K562 (cell line): Measurements from ENCODE around the gene GLB1L. TPM values are rescaled to one million over a fixed set of nuclear protein-coding genes. Genes with fewer than 3 reads are reported as not detected.

Source experiments
- CREB5 ChIP-seq: fragments of 250-450 bp; sonication (Bioruptor Pico); IDR thresholded peaks from 2 replicates; pipeline ENCODE4 v1.5.0; 2020; ENCODE audit warnings: mild to moderate bottlenecking
- HINFP ChIP-seq: fragments of 450-650 bp; conservative IDR thresholded peaks from 2 replicates; pipeline ENCODE4 v1.6.1; 2016; ENCODE audit warnings: missing genetic modification characterization, low read depth, mild to moderate bottlenecking, control low read depth, missing compliant biosample characterization
- HNRNPUL1 ChIP-seq: fragments of 200-400 bp; formaldehyde crosslinking; IDR thresholded peaks from 2 replicates; pipeline ENCODE4 v1.6.1; 2017; ENCODE audit warnings: low read length
- LEF1 ChIP-seq: fragments of 450-650 bp; IDR thresholded peaks from 2 replicates; pipeline ENCODE4 v1.6.1; 2016; ENCODE audit warnings: mild to moderate bottlenecking
- MTA2 ChIP-seq: fragments of 450-650 bp; IDR thresholded peaks from 2 replicates; pipeline ENCODE4 v1.6.1; 2016; ENCODE audit warnings: low read depth
- NFE2 ChIP-seq: IDR thresholded peaks from 2 replicates; pipeline ENCODE4 v1.6.1; 2014; ENCODE audit warnings: antibody characterized with exemption, low read depth
- NFXL1 ChIP-seq: fragments of 450-650 bp; formaldehyde crosslinking; IDR thresholded peaks from 2 replicates; pipeline ENCODE4 v1.4.0; 2021; ENCODE audit warnings: mild to moderate bottlenecking
- NKRF ChIP-seq: fragments of 450-650 bp; IDR thresholded peaks from 2 replicates; pipeline ENCODE4 v1.6.1; 2016; ENCODE audit warnings: borderline replicate concordance
- PCBP2 ChIP-seq: fragments of 200-400 bp; formaldehyde crosslinking; IDR thresholded peaks from 2 replicates; pipeline ENCODE4 v1.6.1; 2018; ENCODE audit warnings: low read length, low read depth, mild to moderate bottlenecking, moderate library complexity; ENCODE audit not compliant: poor library complexity, severe bottlenecking
- TRIM25 ChIP-seq: fragments of 450-650 bp; IDR thresholded peaks from 2 replicates; pipeline ENCODE4 v1.7.0; 2016; ENCODE audit warnings: borderline replicate concordance
- ZBTB11 ChIP-seq, 3 experiments: fragments of 200-800 bp in 1 of 3; fragments of 250-450 bp in 1 of 3; fragments of 450-650 bp in 1 of 3; sonication (Bioruptor Pico) in 1 of 3; sonication (Bioruptor generic) in 1 of 3; formaldehyde crosslinking in 1 of 3; IDR thresholded peaks; 2 replicates each; pipeline versions ENCODE4 v1.6.1 to v1.8.0; 2016 to 2022; ENCODE audit warnings: mild to moderate bottlenecking in 2 of 3, missing genetic modification characterization in 2 of 3, missing compliant biosample characterization in 1 of 3, moderate library complexity in 1 of 3
- ZEB2 ChIP-seq: fragments of 450-650 bp; IDR thresholded peaks from 2 replicates; pipeline ENCODE4 v1.6.1; 2016
- ZNF174 ChIP-seq: fragments of 250-450 bp; sonication (Bioruptor Pico); IDR thresholded peaks from 2 replicates; pipeline ENCODE4 v1.4.0; 2020; ENCODE audit warnings: mild to moderate bottlenecking
- ZNF316 ChIP-seq: fragments of 450-650 bp; IDR thresholded peaks from 2 replicates; pipeline ENCODE4 v1.6.1; 2016
- ZNF431 ChIP-seq: sonication (generic); formaldehyde crosslinking; IDR thresholded peaks from 2 replicates; pipeline ENCODE4 v1.8.0; 2022; ENCODE audit warnings: mild to moderate bottlenecking, missing genetic modification reagents
- polyA plus RNA-seq, 8 experiments: library from polyadenylated mRNA; depleted of rRNA in 4 of 8; stranded (reverse) in 5 of 8; unstranded in 3 of 8; fragments of >200 nt; fragmentation: Nextera tagmentation in 2 of 8; fragmentation: Illumina TruSeq in 1 of 8; extraction: Ambion mirVana in 2 of 8; extraction: Trizol in 1 of 8; gene quantifications; 2 replicates each; pipeline versions ENCODE4 v1.2.1 to v1.2.3, GENCODE V29; 2011 to 2014; ENCODE audit warnings: inconsistent platforms in 1 of 8, missing spikeins in 1 of 8
- total RNA-seq, 7 experiments: library from RNA; depleted of rRNA in 6 of 7; stranded (reverse); fragments of >200 nt in 6 of 7; fragmentation: Illumina TruSeq in 2 of 7; extraction: Trizol in 2 of 7; gene quantifications; 2 replicates each; pipeline versions ENCODE4 v1.2.1 to v1.2.3, GENCODE V29; 2011 to 2021; ENCODE audit warnings: low replicate concordance in 1 of 7

The GLB1L gene
- total and polyA plus RNA-seq, 9 of the 15 experiments (the other 6 are each of a cell fraction or from before 2014, with no cell fraction given) = 0.42 to 2.9 (median 2.5) TPM

DNA sequence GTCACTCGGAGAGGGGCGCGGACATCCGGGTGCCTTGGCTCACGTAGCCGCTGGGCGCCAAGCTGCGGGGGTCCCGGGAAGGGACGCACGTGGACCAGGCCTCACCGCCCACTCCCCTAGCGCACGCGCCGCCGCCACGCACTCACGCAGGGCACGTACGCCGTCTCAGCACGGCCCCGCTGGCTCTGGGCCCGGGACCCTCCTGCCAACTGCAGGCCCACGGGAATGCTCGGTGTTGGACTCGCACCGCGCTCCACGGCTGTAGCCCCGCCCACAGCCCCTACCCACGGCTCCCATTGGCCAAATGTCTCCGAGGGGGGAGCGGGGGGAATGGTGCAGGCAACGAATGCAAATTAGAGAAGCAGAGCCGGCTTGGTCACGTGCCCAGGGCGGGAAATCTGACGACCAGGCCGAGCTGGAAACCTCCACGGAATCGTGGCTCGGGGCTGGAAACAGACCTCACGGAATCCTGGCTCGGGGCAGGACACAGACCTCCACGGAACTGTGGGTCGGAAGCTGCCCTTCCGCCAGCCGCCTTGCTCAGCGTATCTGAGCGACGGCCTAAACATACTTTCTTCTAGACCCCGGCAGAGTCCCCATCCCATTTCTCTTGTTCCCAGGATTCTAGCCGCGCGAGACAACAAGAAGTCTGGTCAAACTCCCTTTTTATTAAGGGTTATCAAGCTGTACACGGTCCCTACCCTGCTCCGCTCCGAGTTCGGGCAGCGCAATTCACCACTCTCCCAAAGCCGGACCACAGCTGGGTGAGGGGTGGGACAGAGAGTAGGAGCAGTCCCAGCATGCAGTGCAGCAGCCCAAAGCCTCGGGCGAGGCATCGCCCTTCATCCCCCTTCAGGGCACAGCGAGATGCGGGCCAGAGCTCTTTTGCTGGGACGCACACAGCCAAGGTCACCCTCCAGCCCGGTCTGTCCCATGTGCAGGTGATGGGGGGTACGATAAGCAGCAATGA, 26.2 kb downstream of the GLB1L start, which contains the start of gene ABCB6 (continued):
- no peak for TF ChIP-seq HINFP (tag)
- no peak for TF ChIP-seq ZNF316
- TF ChIP-seq NKRF = no peak
- no peak for TF ChIP-seq HNRNPUL1
- TF ChIP-seq TRIM25 = no peak
- no peak for TF ChIP-seq ZEB2
- TF ChIP-seq NFE2 = no peak
- TF ChIP-seq LEF1 = no peak
- TF ChIP-seq CREB5 (CRISPR knock-in tag) = no peak
- no peak for TF ChIP-seq ZNF431
- 0 out of 6 replicates have a peak, but pooled peaks of 1 of the 3 experiments have one; percentile 22 for TF ChIP-seq ZBTB11 (CRISPR knock-in tag; IDR thresholded peaks at IDR 0.05)
- no peak for TF ChIP-seq PCBP2
- TF ChIP-seq NFXL1 (CRISPR knock-in tag) = no peak
- no peak for TF ChIP-seq MTA2
- TF ChIP-seq ZNF174 (CRISPR knock-in tag) = no peak
